Measurements from ENCODE around the gene TLK1. TPM values are rescaled to one million over a fixed set of nuclear protein-coding genes. Genes with fewer than 3 reads are reported as not detected.
A peak's percentile ranks its signal among the peaks of the same experiment; 100 is the strongest.

TLK1 gene
- total and polyA plus RNA-seq, 9 of the 15 experiments (the other 6 are each of a cell fraction or from before 2014, with no cell fraction given) = 20.2 to 101 (median 40.5) TPM

DNA sequence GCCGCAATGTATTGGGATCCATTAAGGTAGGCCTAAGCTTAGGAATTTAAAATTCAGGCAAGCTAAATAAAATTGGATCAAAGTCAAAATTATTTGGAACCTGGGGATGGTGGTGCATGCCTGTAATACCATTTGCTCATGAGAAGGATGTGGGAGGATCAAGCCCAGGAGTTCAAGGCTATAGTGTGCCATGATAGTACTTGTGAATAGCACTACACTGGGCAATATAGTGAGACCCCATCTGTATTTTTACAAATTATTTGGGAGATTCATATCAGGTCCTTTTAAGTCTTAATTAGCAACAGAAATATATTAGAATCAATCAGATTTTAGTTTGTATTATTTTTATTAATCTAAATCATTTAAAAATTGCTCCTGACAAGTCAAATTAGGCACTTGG lies 39.8 kb upstream of the TLK1 start:
- TF ChIP-seq ZNF121 (CRISPR knock-in tag; conservative IDR thresholded peaks at IDR 0.05) (peak; percentile 55), RBM25 (IDR thresholded peaks at IDR 0.05; ENCODE audit: low read depth, low read length, severe bottlenecking) (peak; percentile 66)
- TF ChIP-seq, protein P1, sequence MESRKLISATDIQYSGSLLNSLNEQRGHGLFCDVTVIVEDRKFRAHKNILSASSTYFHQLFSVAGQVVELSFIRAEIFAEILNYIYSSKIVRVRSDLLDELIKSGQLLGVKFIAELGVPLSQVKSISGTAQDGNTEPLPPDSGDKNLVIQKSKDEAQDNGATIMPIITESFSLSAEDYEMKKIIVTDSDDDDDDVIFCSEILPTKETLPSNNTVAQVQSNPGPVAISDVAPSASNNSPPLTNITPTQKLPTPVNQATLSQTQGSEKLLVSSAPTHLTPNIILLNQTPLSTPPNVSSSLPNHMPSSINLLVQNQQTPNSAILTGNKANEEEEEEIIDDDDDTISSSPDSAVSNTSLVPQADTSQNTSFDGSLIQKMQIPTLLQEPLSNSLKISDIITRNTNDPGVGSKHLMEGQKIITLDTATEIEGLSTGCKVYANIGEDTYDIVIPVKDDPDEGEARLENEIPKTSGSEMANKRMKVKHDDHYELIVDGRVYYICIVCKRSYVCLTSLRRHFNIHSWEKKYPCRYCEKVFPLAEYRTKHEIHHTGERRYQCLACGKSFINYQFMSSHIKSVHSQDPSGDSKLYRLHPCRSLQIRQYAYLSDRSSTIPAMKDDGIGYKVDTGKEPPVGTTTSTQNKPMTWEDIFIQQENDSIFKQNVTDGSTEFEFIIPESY (CRISPR knock-in tag; IDR thresholded peaks at IDR 0.05) = no peak
- Histone ChIP-seq H3K4me2 (ENCODE audit: insufficient read depth, low read length) (no peak overlapping the region), H3K36me3 (ENCODE audit: control insufficient read depth, insufficient read depth, low read length) (no peaks in the 10 kb centered on the region), H4K20me1 (replicated peaks; ENCODE audit: control insufficient read depth, insufficient read depth, low read length) (no peaks in the 10 kb centered on the region), H3K4me1 (replicated peaks in 1 of 2; ENCODE audit: control insufficient read depth in 2 of 2, insufficient read depth in 2 of 2, low read length in 2 of 2) (no peaks in the 10 kb centered on the region), H3K9me3 (replicated peaks; ENCODE audit: control insufficient read depth, insufficient read depth, low read depth, low read length) (no peaks in the 10 kb centered on the region), H2AFZ (ENCODE audit: low read depth, low read length) (no peak overlapping the region), H3K4me3 (no peak overlapping the region), H3K9me1 (ENCODE audit: control insufficient read depth, insufficient read depth, low read length) (no peaks in the 10 kb centered on the region), H3K79me2 (ENCODE audit: control insufficient read depth, insufficient read depth, low read length) (no peaks in the 10 kb centered on the region), H3K9ac (ENCODE audit: insufficient read depth in 1 of 2, low read depth in 2 of 2, low read length in 2 of 2) (no peak overlapping the region), H3K27me3 (ENCODE audit: control insufficient read depth in 2 of 2, insufficient read depth in 2 of 2, low read length in 2 of 2) (no peaks in the 10 kb centered on the region), H3K27ac (ENCODE audit: extremely low read depth, low read depth, low read length) (no peak overlapping the region)
- ChIA-PET CTCF (ENCODE audit: low intra/inter-chr PET ratio) (no interaction called here), POLR2A (interaction anchor here (1.5 to 2.3 kb wide), 2 partner anchors 19 to 22 kb away, joined by 3 to 5 read pairs; no protein-coding TSS in a partner anchor)
- DNase-seq (ENCODE audit: extremely low read depth in 1 of 4, low spot score in 3 of 4) (no peak), FAIRE-seq (no peak), ATAC-seq (no peak)
- no TSS peak for BruUV-seq (replicated peaks)
- WGBS (ENCODE audit: insufficient coverage, low coverage, missing lambda C conversion rate) = 76% methylated on average over 1 of the region's 1 CpG
- intact Hi-C loops (cut with micrococcal nuclease) = no loop called here
- in situ Hi-C loops (cut with MboI) = no loop called here

DNA sequence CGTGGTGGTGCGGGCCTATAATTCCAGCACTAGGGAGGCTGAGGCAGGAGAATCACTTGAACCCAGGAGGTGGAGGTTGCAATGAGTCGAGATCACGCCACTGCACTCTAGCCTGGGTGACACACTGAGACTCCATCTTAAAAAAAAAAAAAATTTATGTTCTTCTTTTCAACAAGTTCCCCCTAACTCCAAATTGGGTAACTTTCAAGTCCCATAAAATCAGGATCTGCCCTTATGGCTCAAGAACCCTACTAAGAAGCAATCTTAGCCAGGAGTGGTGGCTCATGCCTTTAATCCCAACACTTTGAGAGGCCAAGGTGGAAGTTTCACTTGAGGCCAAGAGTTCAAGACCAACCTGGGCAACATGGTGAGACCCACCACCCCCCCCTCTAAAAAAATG lies 30.3 kb upstream of the TLK1 start:
- intact Hi-C loops (cut with micrococcal nuclease) (no loop called here), in situ Hi-C loops (cut with MboI) (no loop called here)
- Histone ChIP-seq H3K9ac (ENCODE audit: insufficient read depth in 1 of 2, low read depth in 2 of 2, low read length in 2 of 2) (no peak overlapping the region), H4K20me1 (replicated peaks; ENCODE audit: control insufficient read depth, insufficient read depth, low read length) (no peaks in the 10 kb centered on the region), H3K4me1 (replicated peaks in 1 of 2; ENCODE audit: control insufficient read depth in 2 of 2, insufficient read depth in 2 of 2, low read length in 2 of 2) (no peaks in the 10 kb centered on the region), H3K36me3 (ENCODE audit: control insufficient read depth, insufficient read depth, low read length) (no peaks in the 10 kb centered on the region), H3K27ac (ENCODE audit: extremely low read depth, low read depth, low read length) (no peak overlapping the region), H3K27me3 (ENCODE audit: control insufficient read depth in 2 of 2, insufficient read depth in 2 of 2, low read length in 2 of 2) (no peaks in the 10 kb centered on the region), H3K9me3 (replicated peaks; ENCODE audit: control insufficient read depth, insufficient read depth, low read depth, low read length) (no peaks in the 10 kb centered on the region), H3K9me1 (ENCODE audit: control insufficient read depth, insufficient read depth, low read length) (no peaks in the 10 kb centered on the region), H3K4me2 (ENCODE audit: insufficient read depth, low read length) (no peak overlapping the region), H2AFZ (ENCODE audit: low read depth, low read length) (no peak overlapping the region), H3K4me3 (no peak overlapping the region), H3K79me2 (ENCODE audit: control insufficient read depth, insufficient read depth, low read length) (no peaks in the 10 kb centered on the region)
- POLR2A ChIA-PET = no interaction called here
- ATAC-seq = no peak
- WGBS (ENCODE audit: insufficient coverage, low coverage, missing lambda C conversion rate) = 55% methylated on average over 4 of the region's 4 CpGs
- no peak for TF ChIP-seq TEAD1 (CRISPR knock-in tag; IDR thresholded peaks at IDR 0.05)
- TF ChIP-seq MEF2A (IDR thresholded peaks at IDR 0.05; ENCODE audit: control insufficient read depth, low read depth, low read length) = no peak
- TF ChIP-seq PTRF (tag; IDR thresholded peaks at IDR 0.05) = no peak
- TF ChIP-seq, protein P2, sequence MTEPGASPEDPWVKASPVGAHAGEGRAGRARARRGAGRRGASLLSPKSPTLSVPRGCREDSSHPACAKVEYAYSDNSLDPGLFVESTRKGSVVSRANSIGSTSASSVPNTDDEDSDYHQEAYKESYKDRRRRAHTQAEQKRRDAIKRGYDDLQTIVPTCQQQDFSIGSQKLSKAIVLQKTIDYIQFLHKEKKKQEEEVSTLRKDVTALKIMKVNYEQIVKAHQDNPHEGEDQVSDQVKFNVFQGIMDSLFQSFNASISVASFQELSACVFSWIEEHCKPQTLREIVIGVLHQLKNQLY (CRISPR knock-in tag; conservative IDR thresholded peaks at IDR 0.05) = no peak
- no peak for TF ChIP-seq NONO (IDR thresholded peaks at IDR 0.05; ENCODE audit: low read depth in 2 of 2, low read length in 1 of 2)
- TF ChIP-seq MTA1 (IDR thresholded peaks at IDR 0.05; ENCODE audit: borderline replicate concordance) = no peak
- no peak for TF ChIP-seq BRD4 (IDR thresholded peaks at IDR 0.05)
- no peak for FAIRE-seq
- CTCF ChIA-PET (ENCODE audit: low intra/inter-chr PET ratio) = no interaction called here
- BruUV-seq (replicated peaks) = no TSS peak
- no peak for DNase-seq (ENCODE audit: extremely low read depth in 1 of 4, low spot score in 3 of 4)

All from K562 (cell line).